ENCODE measurements around the gene RERE.
A peak's percentile ranks its signal among the peaks of the same experiment; 100 is the strongest.

RERE gene

GRCh38 chr1:8323706-8324105 is 493.7 kb downstream of the RERE start:
- no peak for TF ChIP-seq ZBTB7A (IDR thresholded peaks at IDR 0.05; ENCODE audit: low read depth)
- TF ChIP-seq REST (IDR thresholded peaks at IDR 0.05; ENCODE audit: low read depth) = no peak
- no peak for TF ChIP-seq CEBPB (IDR thresholded peaks at IDR 0.05)
- no peak for TF ChIP-seq YY1 (IDR thresholded peaks at IDR 0.05; ENCODE audit: low read depth)
- TF ChIP-seq EP300 (IDR thresholded peaks at IDR 0.05; ENCODE audit: borderline replicate concordance) = no peak
- no peak for TF ChIP-seq TCF12 (IDR thresholded peaks at IDR 0.05; ENCODE audit: low read depth)

- TF ChIP-seq CEBPB (IDR thresholded peaks at IDR 0.05) = no peak
- no peak for TF ChIP-seq TCF12 (IDR thresholded peaks at IDR 0.05; ENCODE audit: low read depth)
- TF ChIP-seq MAX (IDR thresholded peaks at IDR 0.05) = no peak
- TF ChIP-seq CREB1 (IDR thresholded peaks at IDR 0.05; ENCODE audit: low read depth) = no peak
- no peak for TF ChIP-seq FOXM1 (IDR thresholded peaks at IDR 0.05; ENCODE audit: borderline replicate concordance, low read depth)
- TF ChIP-seq TEAD4 (IDR thresholded peaks at IDR 0.05) = no peak
These were observed 495.8 kb downstream of the RERE start for GRCh38 chr1:8321612-8322011.

GRCh38 chr1:8318436-8318835 is 499.0 kb downstream of the RERE start:
- no peak for TF ChIP-seq CEBPB (IDR thresholded peaks at IDR 0.05)
- TF ChIP-seq FOXM1 (IDR thresholded peaks at IDR 0.05; ENCODE audit: borderline replicate concordance, low read depth) = no peak
- no peak for TF ChIP-seq ZBTB7A (IDR thresholded peaks at IDR 0.05; ENCODE audit: low read depth)
- TF ChIP-seq YY1 (IDR thresholded peaks at IDR 0.05; ENCODE audit: low read depth) = no peak
- TF ChIP-seq TEAD4 (IDR thresholded peaks at IDR 0.05) = no peak
- no peak for TF ChIP-seq RAD21 (IDR thresholded peaks at IDR 0.05; ENCODE audit: low read depth)
- no peak for TF ChIP-seq TCF12 (IDR thresholded peaks at IDR 0.05; ENCODE audit: low read depth)
- no peak for TF ChIP-seq EP300 (IDR thresholded peaks at IDR 0.05; ENCODE audit: borderline replicate concordance)
- no peak for TF ChIP-seq CREB1 (IDR thresholded peaks at IDR 0.05; ENCODE audit: low read depth)
- no peak for TF ChIP-seq MAX (IDR thresholded peaks at IDR 0.05)
- TF ChIP-seq EGR1 (IDR thresholded peaks at IDR 0.05) = no peak
- TF ChIP-seq NFIC (IDR thresholded peaks at IDR 0.05) = no peak
- no peak for TF ChIP-seq TAF1 (IDR thresholded peaks at IDR 0.05; ENCODE audit: low read depth)
- TF ChIP-seq REST (IDR thresholded peaks at IDR 0.05; ENCODE audit: low read depth) = no peak
- no peak for TF ChIP-seq USF1 (IDR thresholded peaks at IDR 0.05)

GRCh38 chr1:8317647-8318381 is 499.6 kb downstream of the RERE start, which contains the start of gene SLC45A1:
Gene SLC45A1 (plus strand): TSS chr1:8318114. CDS start chr1:8324330, 6,216 bp downstream.
- TF ChIP-seq USF1 (IDR thresholded peaks at IDR 0.05) (no peak), TCF12 (IDR thresholded peaks at IDR 0.05; ENCODE audit: low read depth) (no peak), EGR1 (IDR thresholded peaks at IDR 0.05) (0 out of 2 replicates have a peak, but pooled peaks have one; percentile 3), EP300 (IDR thresholded peaks at IDR 0.05; ENCODE audit: borderline replicate concordance) (no peak), TEAD4 (IDR thresholded peaks at IDR 0.05) (no peak), MAX (IDR thresholded peaks at IDR 0.05) (0 out of 2 replicates have a peak, but pooled peaks have one; percentile 38), ZBTB7A (IDR thresholded peaks at IDR 0.05; ENCODE audit: low read depth) (no peak), NFIC (IDR thresholded peaks at IDR 0.05) (no peak)

- TF ChIP-seq YY1 (IDR thresholded peaks at IDR 0.05; ENCODE audit: low read depth) (no peak), FOXM1 (IDR thresholded peaks at IDR 0.05; ENCODE audit: borderline replicate concordance, low read depth) (no peak), RAD21 (IDR thresholded peaks at IDR 0.05; ENCODE audit: low read depth) (no peak), EGR1 (IDR thresholded peaks at IDR 0.05) (peak; percentile 12; the same call in 1 of the 2 replicates), TEAD4 (IDR thresholded peaks at IDR 0.05) (no peak)
These were observed 501.6 kb downstream of the RERE start for GRCh38 chr1:8315573-8316475.

Measured in Ishikawa (cell line).